ENCODE results near the gene SGCD. TPM values are rescaled to one million over a fixed set of nuclear protein-coding genes. Genes with fewer than 3 reads are reported as not detected.

SGCD gene
- total and polyA plus RNA-seq, 11 donors: 17.4 to 150 (median 76.9) TPM

DNA sequence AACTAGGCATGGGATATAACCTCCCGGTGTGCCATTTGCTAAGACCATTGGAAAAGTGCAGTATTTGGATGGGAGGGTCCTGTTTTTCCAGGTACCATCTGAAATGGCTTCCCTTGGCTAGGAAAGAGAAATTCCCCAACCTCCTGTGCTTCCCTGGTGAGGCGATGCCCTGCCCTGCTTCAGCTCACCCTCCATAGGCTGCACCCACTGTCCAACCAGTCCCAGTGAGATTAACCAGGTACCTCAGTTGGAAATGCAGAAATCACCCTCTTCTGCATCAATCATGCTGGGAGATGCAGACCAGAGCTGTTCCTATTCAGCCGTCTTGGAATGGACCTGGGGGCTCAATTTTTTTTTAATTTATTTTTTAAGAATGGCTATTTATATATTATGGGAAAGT lies 254.8 kb downstream of the SGCD start:
- no peak for TF ChIP-seq POLR2A (IDR thresholded peaks at IDR 0.05)
- TF ChIP-seq, protein P1, sequence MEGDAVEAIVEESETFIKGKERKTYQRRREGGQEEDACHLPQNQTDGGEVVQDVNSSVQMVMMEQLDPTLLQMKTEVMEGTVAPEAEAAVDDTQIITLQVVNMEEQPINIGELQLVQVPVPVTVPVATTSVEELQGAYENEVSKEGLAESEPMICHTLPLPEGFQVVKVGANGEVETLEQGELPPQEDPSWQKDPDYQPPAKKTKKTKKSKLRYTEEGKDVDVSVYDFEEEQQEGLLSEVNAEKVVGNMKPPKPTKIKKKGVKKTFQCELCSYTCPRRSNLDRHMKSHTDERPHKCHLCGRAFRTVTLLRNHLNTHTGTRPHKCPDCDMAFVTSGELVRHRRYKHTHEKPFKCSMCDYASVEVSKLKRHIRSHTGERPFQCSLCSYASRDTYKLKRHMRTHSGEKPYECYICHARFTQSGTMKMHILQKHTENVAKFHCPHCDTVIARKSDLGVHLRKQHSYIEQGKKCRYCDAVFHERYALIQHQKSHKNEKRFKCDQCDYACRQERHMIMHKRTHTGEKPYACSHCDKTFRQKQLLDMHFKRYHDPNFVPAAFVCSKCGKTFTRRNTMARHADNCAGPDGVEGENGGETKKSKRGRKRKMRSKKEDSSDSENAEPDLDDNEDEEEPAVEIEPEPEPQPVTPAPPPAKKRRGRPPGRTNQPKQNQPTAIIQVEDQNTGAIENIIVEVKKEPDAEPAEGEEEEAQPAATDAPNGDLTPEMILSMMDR (IDR thresholded peaks at IDR 0.05): no peak
- Histone ChIP-seq H3K27me3 (no peaks in the 10 kb centered on the region), H3K27ac (peak overlapping the region; percentile 60 to 89 (median 83)), H3K9me3 (peaks cover 0 to 20% (median 0%) of the 10 kb centered on the region in 12 donors), H3K4me1 (peaks cover 0 to 39% (median 9%) of the 10 kb centered on the region in 12 donors), H3K36me3 (no peaks in the 10 kb centered on the region), H3K4me3 (no peak overlapping the region)
- WGBS, 4 donors: 54 to 64% (median 60%) methylated on average over 3 of the region's 3 CpGs
- intact Hi-C loops (cut with DNase I): loop anchor here in 4 of 10 donors (5.0 to 10.0 kb wide), 4 partner anchors 103 to 257 kb away; partner anchors contain the start of gene SGCD (in 2 of the 4)
- DNase-seq (peak in 2 of 5 donors; percentile 31 to 39), ATAC-seq (peak; percentile 6 to 50 (median 14))

GRCh38 chr5:156582193-156582598 lies 255.2 kb downstream of the SGCD start:
- TF ChIP-seq, protein P1 (IDR thresholded peaks at IDR 0.05): no peak
- TF ChIP-seq POLR2A (IDR thresholded peaks at IDR 0.05): peak in 1 of 2 donors; percentile 54
- peak; percentile 93 to 96 (median 94) for ATAC-seq
- H3K4me1 ChIP-seq: peaks cover 0 to 44% (median 10%) of the 10 kb centered on the region in 12 donors
- no peaks in the 10 kb centered on the region for H3K27me3 ChIP-seq
- 19 to 28% (median 24%) methylated on average over 2 of the region's 2 CpGs for WGBS, 4 donors
- peak in 1 of 5 donors; percentile 28 for DNase-seq
- peaks cover 0 to 19% (median 0%) of the 10 kb centered on the region in 12 donors for H3K9me3 ChIP-seq
- peak overlapping the region; percentile 15 to 89 (median 83) for H3K27ac ChIP-seq
- intact Hi-C loops (cut with DNase I): loop anchor here in 4 of 10 donors (5.0 to 10.0 kb wide), 4 partner anchors 103 to 257 kb away; partner anchors contain the start of gene SGCD (in 2 of the 4)
- H3K4me3 ChIP-seq: no peak overlapping the region
- H3K36me3 ChIP-seq: no peaks in the 10 kb centered on the region

DNA sequence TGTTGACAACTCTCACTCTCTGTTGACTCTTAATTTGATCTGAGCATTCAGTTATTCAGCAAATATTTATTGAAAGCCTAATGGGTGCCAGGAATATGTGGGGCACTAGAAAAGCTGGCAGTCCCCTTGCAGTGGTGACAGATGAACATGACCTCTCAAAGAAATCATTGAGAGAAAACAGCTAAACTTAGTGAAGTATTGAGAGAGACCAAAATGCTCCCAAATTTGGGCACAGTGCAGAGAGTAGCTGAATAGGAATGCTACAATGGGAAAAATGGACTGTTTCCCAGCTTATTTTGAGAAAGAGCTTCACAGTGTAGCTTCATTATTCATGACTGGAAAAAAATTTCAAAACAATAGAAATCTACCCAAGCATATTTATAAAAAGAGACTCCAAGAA lies 257.9 kb downstream of the SGCD start:
- Histone ChIP-seq H3K9me3 (peaks cover 0 to 10% (median 0%) of the 10 kb centered on the region in 12 donors), H3K27ac (peak overlapping the region; percentile 45 to 89 (median 82)), H3K27me3 (no peaks in the 10 kb centered on the region), H3K4me1 (peaks cover 0 to 64% (median 11%) of the 10 kb centered on the region in 12 donors), H3K4me3 (no peak overlapping the region), H3K36me3 (peaks cover 0 to 5% (median 0%) of the 10 kb centered on the region in 9 donors)
- ATAC-seq (peak; percentile 34 to 77 (median 47)), DNase-seq (peak in 2 of 5 donors; percentile 31 to 35)
- TF ChIP-seq, protein P1 (IDR thresholded peaks at IDR 0.05): no peak
- TF ChIP-seq POLR2A (IDR thresholded peaks at IDR 0.05): no peak
- intact Hi-C loops (cut with DNase I): loop anchor here in 4 of 10 donors (5.0 to 10.0 kb wide), 4 partner anchors 100 to 260 kb away; partner anchors contain the start of gene SGCD (in 2 of the 4)

DNA sequence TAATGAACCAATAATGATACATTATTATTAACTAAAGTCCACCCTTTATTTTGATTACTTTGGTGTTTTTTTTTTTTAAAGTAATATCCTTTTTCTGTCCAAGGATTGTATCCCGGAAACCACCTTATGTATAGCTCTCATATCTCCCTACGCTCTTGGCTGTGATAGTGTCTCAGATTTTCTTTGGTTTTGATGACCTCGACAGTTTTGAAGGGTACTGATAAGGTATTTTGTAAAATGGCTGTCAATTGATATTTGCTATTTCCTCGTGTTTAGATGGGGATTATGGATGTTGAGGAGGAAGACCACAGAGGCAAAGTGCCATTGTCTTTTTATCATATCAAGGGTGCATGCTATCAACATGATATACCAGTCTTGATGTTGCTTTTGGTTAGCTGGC lies 259.0 kb downstream of the SGCD start:
- 73 to 79% (median 74%) methylated on average over 4 of the region's 4 CpGs for WGBS, 4 donors
- no peak for ATAC-seq
- Histone ChIP-seq H3K36me3 (peaks cover 0 to 5% (median 0%) of the 10 kb centered on the region in 9 donors), H3K9me3 (no peaks in the 10 kb centered on the region), H3K27ac (peak overlapping the region in 10 of 12 donors; percentile 48 to 89 (median 82)), H3K27me3 (no peaks in the 10 kb centered on the region), H3K4me1 (peaks cover 0 to 64% (median 11%) of the 10 kb centered on the region in 12 donors), H3K4me3 (no peak overlapping the region)
- DNase-seq: no peak
- intact Hi-C loops (cut with DNase I): loop anchor here in 3 of 10 donors (10.0 kb wide), 3 partner anchors 99 to 261 kb away; partner anchors contain the start of gene SGCD (in 1 of the 3)
- TF ChIP-seq POLR2A (IDR thresholded peaks at IDR 0.05): no peak
- TF ChIP-seq, protein P1 (IDR thresholded peaks at IDR 0.05): no peak

All from heart left ventricle (tissue), 16 donors.